ENCODE results near the gene SREBF2. TPM values are rescaled to one million over a fixed set of nuclear protein-coding genes. Genes with fewer than 3 reads are reported as not detected.

The SREBF2 gene
- total RNA-seq, 2 donors from 2014 or later = 48.3 to 65.3 TPM

DNA sequence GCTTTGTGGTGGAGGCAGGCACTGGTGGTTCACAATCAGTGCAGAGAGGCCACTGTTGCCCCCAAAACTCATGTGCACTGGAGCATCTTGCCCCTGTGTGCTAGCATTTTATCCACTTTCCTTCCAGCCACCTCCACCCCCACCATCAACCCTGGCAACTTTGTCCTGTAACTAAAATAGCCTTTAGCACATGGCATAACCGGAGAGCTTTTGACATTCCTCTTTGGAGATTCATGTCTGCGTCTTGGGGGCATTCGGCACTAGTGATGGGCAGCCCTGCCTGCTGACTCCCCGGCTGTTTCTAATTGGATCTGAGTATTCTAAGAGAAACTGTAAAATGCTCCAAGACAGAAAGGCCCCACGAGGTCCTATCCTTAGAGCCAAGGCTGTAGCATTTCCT, 66.2 kb downstream of the SREBF2 start:
- Histone ChIP-seq H3K27ac (no peak overlapping the region), H3K4me1 (ENCODE audit: control insufficient read depth in 1 of 2, low read depth in 2 of 2) (no peaks in the 10 kb centered on the region), H3K36me3 (peaks cover 70% of the 10 kb centered on the region), H3K9me3 (no peaks in the 10 kb centered on the region), H3K27me3 (replicated peaks; ENCODE audit: insufficient read depth) (no peaks in the 10 kb centered on the region), H3K4me3 (no peak overlapping the region)
- TF ChIP-seq, protein P1, sequence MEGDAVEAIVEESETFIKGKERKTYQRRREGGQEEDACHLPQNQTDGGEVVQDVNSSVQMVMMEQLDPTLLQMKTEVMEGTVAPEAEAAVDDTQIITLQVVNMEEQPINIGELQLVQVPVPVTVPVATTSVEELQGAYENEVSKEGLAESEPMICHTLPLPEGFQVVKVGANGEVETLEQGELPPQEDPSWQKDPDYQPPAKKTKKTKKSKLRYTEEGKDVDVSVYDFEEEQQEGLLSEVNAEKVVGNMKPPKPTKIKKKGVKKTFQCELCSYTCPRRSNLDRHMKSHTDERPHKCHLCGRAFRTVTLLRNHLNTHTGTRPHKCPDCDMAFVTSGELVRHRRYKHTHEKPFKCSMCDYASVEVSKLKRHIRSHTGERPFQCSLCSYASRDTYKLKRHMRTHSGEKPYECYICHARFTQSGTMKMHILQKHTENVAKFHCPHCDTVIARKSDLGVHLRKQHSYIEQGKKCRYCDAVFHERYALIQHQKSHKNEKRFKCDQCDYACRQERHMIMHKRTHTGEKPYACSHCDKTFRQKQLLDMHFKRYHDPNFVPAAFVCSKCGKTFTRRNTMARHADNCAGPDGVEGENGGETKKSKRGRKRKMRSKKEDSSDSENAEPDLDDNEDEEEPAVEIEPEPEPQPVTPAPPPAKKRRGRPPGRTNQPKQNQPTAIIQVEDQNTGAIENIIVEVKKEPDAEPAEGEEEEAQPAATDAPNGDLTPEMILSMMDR (IDR thresholded peaks at IDR 0.05) = no peak
- DNase-seq (ENCODE audit: low spot score) = no peak
- no peak for ATAC-seq (ENCODE audit: insufficient number of reproducible peaks, low FRiP score, low read depth)

DNA sequence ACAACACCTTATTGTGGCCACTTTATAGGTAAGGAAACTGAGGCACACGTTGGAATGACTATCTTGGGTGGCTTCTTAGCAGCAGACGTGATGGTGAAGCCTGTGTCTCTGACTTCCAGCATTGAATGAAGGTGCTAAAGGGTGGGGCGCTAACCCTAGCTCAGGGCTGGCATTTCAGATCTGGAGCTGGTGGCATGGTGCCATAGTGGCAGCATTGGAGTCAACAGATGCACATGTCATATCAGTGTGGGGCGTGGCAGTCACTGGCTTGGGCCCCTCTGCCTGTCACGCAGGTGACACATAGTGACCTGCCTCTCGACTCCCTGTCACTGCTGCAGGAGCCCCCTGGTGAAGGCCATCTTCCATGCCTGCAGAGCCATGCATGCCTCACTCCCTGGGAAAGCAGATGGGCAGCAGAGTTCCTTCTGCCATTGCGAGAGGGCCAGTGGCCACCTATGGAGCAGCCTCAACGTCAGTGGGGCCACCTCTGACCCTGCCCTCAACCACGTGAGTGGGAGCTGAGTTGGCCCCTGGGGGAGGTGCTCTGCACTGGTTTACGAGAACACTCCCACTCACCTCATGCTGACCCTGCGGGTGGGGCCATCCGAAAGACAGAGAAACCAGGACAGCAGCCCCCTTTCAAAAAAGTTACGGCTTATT, 67.2 kb downstream of the SREBF2 start:
- Histone ChIP-seq H3K4me3 (no peak overlapping the region), H3K4me1 (ENCODE audit: control insufficient read depth in 1 of 2, low read depth in 2 of 2) (no peaks in the 10 kb centered on the region), H3K27ac (no peak overlapping the region), H3K27me3 (replicated peaks; ENCODE audit: insufficient read depth) (no peaks in the 10 kb centered on the region), H3K9me3 (no peaks in the 10 kb centered on the region), H3K36me3 (peaks cover 72% of the 10 kb centered on the region)
- TF ChIP-seq, protein P1 (IDR thresholded peaks at IDR 0.05) = no peak
- ATAC-seq (ENCODE audit: insufficient number of reproducible peaks, low FRiP score, low read depth) = no peak
- no peak for DNase-seq (ENCODE audit: low spot score)

DNA sequence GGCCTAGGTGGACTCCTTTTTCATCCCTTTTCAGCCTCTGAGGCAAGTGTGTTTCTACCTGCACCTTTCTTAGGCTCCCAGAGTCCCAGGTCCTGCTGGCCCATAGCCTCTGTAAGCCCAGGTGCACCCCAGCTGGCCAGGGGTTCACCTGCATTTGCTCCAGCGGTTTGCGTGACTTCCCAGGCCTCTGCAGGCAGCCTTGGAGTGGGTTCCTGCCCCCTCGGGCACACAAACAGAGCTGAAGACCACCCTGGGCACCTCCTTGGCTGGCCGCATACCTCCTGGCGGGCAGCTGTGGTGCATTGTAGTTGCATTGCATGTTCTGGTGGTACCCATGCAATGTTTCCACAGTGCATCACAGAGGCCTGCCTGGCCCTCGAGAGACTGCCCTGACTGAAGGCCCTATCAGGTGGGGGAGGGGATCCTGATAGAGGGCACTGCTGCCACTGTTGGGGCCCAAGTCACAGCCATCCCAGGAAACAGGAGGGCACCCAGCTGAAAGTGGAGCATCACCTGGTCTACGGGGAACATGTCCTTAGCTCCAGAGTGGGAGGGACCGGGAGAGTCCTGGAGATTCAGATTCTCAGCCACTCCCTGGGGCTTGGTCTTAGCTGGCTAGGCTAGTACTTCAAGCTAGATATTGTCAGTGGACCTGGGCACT, 67.9 kb downstream of the SREBF2 start:
- ATAC-seq (ENCODE audit: insufficient number of reproducible peaks, low FRiP score, low read depth) = no peak
- Histone ChIP-seq H3K9me3 (no peaks in the 10 kb centered on the region), H3K4me1 (ENCODE audit: control insufficient read depth in 1 of 2, low read depth in 2 of 2) (no peaks in the 10 kb centered on the region), H3K36me3 (peaks cover 73% of the 10 kb centered on the region), H3K27ac (no peak overlapping the region), H3K4me3 (no peak overlapping the region), H3K27me3 (replicated peaks; ENCODE audit: insufficient read depth) (no peaks in the 10 kb centered on the region)
- DNase-seq (ENCODE audit: low spot score) = no peak
- TF ChIP-seq, protein P1 (IDR thresholded peaks at IDR 0.05) = no peak

DNA sequence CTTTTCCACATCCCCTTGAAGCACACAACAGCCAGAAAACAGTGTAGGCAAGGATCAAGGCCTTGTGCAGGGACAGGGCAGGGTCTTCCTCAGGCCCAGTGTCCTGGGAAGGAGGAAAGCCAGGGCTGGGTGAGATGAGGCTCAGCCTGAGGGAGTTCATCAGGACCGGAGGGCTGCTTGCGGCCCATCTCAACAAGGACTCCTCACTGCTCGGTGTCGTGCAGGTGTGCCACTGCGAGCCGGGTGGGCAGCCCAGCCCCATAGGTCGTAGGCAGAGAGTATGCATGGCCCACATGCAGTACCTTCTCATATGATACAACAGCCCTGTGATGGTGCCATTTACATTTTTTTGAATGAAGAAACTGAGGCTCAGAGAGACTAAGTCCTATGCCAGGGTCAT, 69.1 kb downstream of the SREBF2 start:
- peaks cover 68% of the 10 kb centered on the region for H3K36me3 ChIP-seq
- H3K4me1 ChIP-seq (ENCODE audit: control insufficient read depth in 1 of 2, low read depth in 2 of 2) = no peaks in the 10 kb centered on the region
- H3K27ac ChIP-seq = no peak overlapping the region
- H3K27me3 ChIP-seq (replicated peaks; ENCODE audit: insufficient read depth) = no peaks in the 10 kb centered on the region
- H3K4me3 ChIP-seq = no peak overlapping the region
- TF ChIP-seq, protein P1 (IDR thresholded peaks at IDR 0.05) = no peak
- ATAC-seq (ENCODE audit: insufficient number of reproducible peaks, low FRiP score, low read depth) = no peak
- no peak for DNase-seq (ENCODE audit: low spot score)
- H3K9me3 ChIP-seq = no peaks in the 10 kb centered on the region

DNA sequence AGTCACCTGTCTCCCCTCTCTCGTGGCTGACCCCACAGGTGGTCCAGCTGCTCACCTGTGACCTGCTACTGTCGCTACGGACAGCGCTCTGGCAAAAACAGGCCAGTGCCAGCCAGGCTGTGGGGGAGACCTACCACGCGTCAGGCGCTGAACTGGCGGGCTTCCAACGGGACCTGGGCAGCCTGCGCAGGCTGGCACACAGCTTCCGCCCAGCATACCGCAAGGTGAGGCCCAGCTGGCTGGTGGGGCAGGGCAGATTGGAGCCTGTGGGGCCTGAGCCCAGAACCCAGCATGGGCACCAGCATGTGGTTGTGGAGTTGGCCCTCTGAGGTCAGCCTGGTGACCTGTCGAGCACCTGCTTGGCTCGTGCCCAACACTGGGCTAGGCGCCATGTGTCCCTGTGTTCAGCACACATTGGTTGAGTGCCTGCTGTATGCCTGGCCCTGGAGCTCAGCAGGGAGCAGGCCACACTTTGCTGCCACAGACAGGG, 70.1 kb downstream of the SREBF2 start:
- H3K4me3 ChIP-seq = no peak overlapping the region
- no peaks in the 10 kb centered on the region for H3K27me3 ChIP-seq (replicated peaks; ENCODE audit: insufficient read depth)
- no peaks in the 10 kb centered on the region for H3K4me1 ChIP-seq (ENCODE audit: control insufficient read depth in 1 of 2, low read depth in 2 of 2)
- TF ChIP-seq, protein P1 (IDR thresholded peaks at IDR 0.05) = no peak
- DNase-seq (ENCODE audit: low spot score) (no peak), ATAC-seq (ENCODE audit: insufficient number of reproducible peaks, low FRiP score, low read depth) (no peak)
- H3K27ac ChIP-seq = no peak overlapping the region
- no peaks in the 10 kb centered on the region for H3K9me3 ChIP-seq
- peaks cover 68% of the 10 kb centered on the region for H3K36me3 ChIP-seq
